HEK293 (cell line): ENCODE results near the gene PDF.

Experiments used
- CTCF ChIA-PET: fragments of 350-600 bp; formaldehyde crosslinking; extraction: SDS; loops from one replicate; lab custom pipeline; 2021; ENCODE audit warnings: antibody characterized with exemption; lab: Yijun Ruan, JAX
- POLR2A ChIA-PET: fragments of 300-600 bp; formaldehyde crosslinking; extraction: SDS; loops from one replicate; lab custom pipeline; 2020; ENCODE audit warnings: antibody characterized with exemption, inconsistent platforms; lab: Yijun Ruan, JAX
- H3K27ac ChIP-seq: fragments of 200-500 bp; sonication (Bioruptor generic); 2 replicates; pipeline ENCODE4 v1.5.1; 2014; ENCODE audit warnings: low read depth, low read length, control low read depth, inconsistent platforms; ENCODE audit errors: extremely low read depth
- H3K36me3 ChIP-seq, 2 experiments: fragments of 200-500 bp in 1 of 2; sonication (Bioruptor generic) in 1 of 2; 1 replicate in 1 of 2; 2 replicates in 1 of 2; pipeline ENCODE4 v1.5.1; 2014 to 2017; ENCODE audit warnings: inconsistent platforms in 2 of 2, low read length in 2 of 2; ENCODE audit not compliant: control insufficient read depth in 2 of 2, insufficient read depth in 1 of 2
- H3K4me1 ChIP-seq: fragments of 200-500 bp; sonication (Bioruptor generic); 2 replicates; pipeline ENCODE4 v1.5.1; 2014; ENCODE audit warnings: mild to moderate bottlenecking, low read length, inconsistent platforms; ENCODE audit not compliant: control insufficient read depth, insufficient read depth
- H3K4me3 ChIP-seq: 2 replicates; pipeline ENCODE4 v1.5.1; 2011; ENCODE audit warnings: low read depth, mild to moderate bottlenecking, control low read depth, low read length, moderate library complexity
- H3K9me3 ChIP-seq: fragments of 200-500 bp; sonication (Bioruptor generic); 2 replicates; pipeline ENCODE4 v1.5.1; 2014; ENCODE audit warnings: low read depth, low read length, inconsistent platforms; ENCODE audit not compliant: control insufficient read depth, insufficient read depth
- ELK4 ChIP-seq: IDR thresholded peaks from 2 replicates; pipeline ENCODE4 v1.6.1; 2011; ENCODE audit warnings: mild to moderate bottlenecking, low read depth, low read length, borderline replicate concordance
- FEZF1 ChIP-seq: fragments of 450-650 bp; formaldehyde crosslinking; IDR thresholded peaks from 2 replicates; pipeline ENCODE4 v1.5.1; 2016; ENCODE audit warnings: missing biosample characterization, missing genetic modification characterization
- GLI2 ChIP-seq: fragments of 450-650 bp; formaldehyde crosslinking; IDR thresholded peaks from 2 replicates; pipeline ENCODE4; 2017; ENCODE audit warnings: missing biosample characterization, missing genetic modification characterization, low read depth, borderline replicate concordance
- KLF7 ChIP-seq: fragments of 450-650 bp; formaldehyde crosslinking; IDR thresholded peaks from 2 replicates; pipeline ENCODE4 v1.5.1; 2016; ENCODE audit warnings: missing biosample characterization, missing genetic modification characterization, borderline replicate concordance
- KLF9 ChIP-seq: fragments of 450-650 bp; formaldehyde crosslinking; IDR thresholded peaks from 2 replicates; pipeline ENCODE4 v1.5.1; 2016; ENCODE audit warnings: missing biosample characterization, missing genetic modification characterization, low read depth
- MEIS1 ChIP-seq: sonication (generic); formaldehyde crosslinking; IDR thresholded peaks from 2 replicates; pipeline ENCODE4 v1.8.1; 2022; ENCODE audit warnings: missing genetic modification reagents, mild to moderate bottlenecking, borderline replicate concordance
- MZF1 ChIP-seq: fragments of 450-650 bp; formaldehyde crosslinking; IDR thresholded peaks from 2 replicates; pipeline ENCODE4 v1.5.1; 2017; ENCODE audit warnings: missing biosample characterization, missing genetic modification characterization, borderline replicate concordance
- OSR2 ChIP-seq: fragments of 450-650 bp; formaldehyde crosslinking; IDR thresholded peaks from 2 replicates; pipeline ENCODE4 v1.5.1; 2016; ENCODE audit warnings: missing biosample characterization, missing genetic modification characterization
- REPIN1 ChIP-seq: fragments of 450-650 bp; formaldehyde crosslinking; IDR thresholded peaks from 2 replicates; pipeline ENCODE4 v1.5.1; 2017; ENCODE audit warnings: missing biosample characterization, missing genetic modification characterization, low read depth
- TSHZ1 ChIP-seq: fragments of 450-650 bp; formaldehyde crosslinking; IDR thresholded peaks from 2 replicates; pipeline ENCODE4 v1.5.1; 2016; ENCODE audit warnings: missing biosample characterization, missing genetic modification characterization, borderline replicate concordance
- YY2 ChIP-seq: fragments of 450-650 bp; formaldehyde crosslinking; IDR thresholded peaks from 2 replicates; pipeline ENCODE4 v1.5.1; 2016; ENCODE audit warnings: missing biosample characterization, missing genetic modification characterization
- ZFP41 ChIP-seq: fragments of 450-650 bp; formaldehyde crosslinking; IDR thresholded peaks from 2 replicates; pipeline ENCODE4 v1.5.1; 2016; ENCODE audit warnings: missing biosample characterization, missing genetic modification characterization, borderline replicate concordance
- ZIC2 ChIP-seq: fragments of 450-650 bp; formaldehyde crosslinking; IDR thresholded peaks from 2 replicates; pipeline ENCODE4 v1.5.1; 2016; ENCODE audit warnings: missing biosample characterization, missing genetic modification characterization
- ZNF16 ChIP-seq: fragments of 450-650 bp; formaldehyde crosslinking; IDR thresholded peaks from 2 replicates; pipeline ENCODE4 v1.5.1; 2016; ENCODE audit warnings: low read depth, missing biosample characterization, missing genetic modification characterization
- ZNF18 ChIP-seq: fragments of 450-650 bp; formaldehyde crosslinking; IDR thresholded peaks from 2 replicates; pipeline ENCODE4 v1.5.1; 2016; ENCODE audit warnings: missing biosample characterization, missing genetic modification characterization
- ZNF24 ChIP-seq: fragments of 450-650 bp; formaldehyde crosslinking; IDR thresholded peaks from 2 replicates; pipeline ENCODE4 v1.5.1; 2016; ENCODE audit warnings: missing biosample characterization, missing genetic modification characterization
- ZNF266 ChIP-seq: fragments of 450-650 bp; formaldehyde crosslinking; IDR thresholded peaks from 2 replicates; pipeline ENCODE4 v1.5.1; 2016; ENCODE audit warnings: missing biosample characterization, missing genetic modification characterization, low read depth
- ZNF362 ChIP-seq: fragments of 450-650 bp; formaldehyde crosslinking; IDR thresholded peaks from 2 replicates; pipeline ENCODE4 v1.5.1; 2016; ENCODE audit warnings: missing biosample characterization, missing genetic modification characterization
- ZNF423 ChIP-seq: fragments of 450-650 bp; formaldehyde crosslinking; IDR thresholded peaks from 2 replicates; pipeline ENCODE4 v1.5.1; 2016; ENCODE audit warnings: missing biosample characterization, missing genetic modification characterization
- ZNF433 ChIP-seq: fragments of 450-650 bp; formaldehyde crosslinking; IDR thresholded peaks from 2 replicates; pipeline ENCODE4 v1.5.1; 2016; ENCODE audit warnings: missing biosample characterization, missing genetic modification characterization, low read depth
- ZNF529 ChIP-seq: fragments of 450-650 bp; formaldehyde crosslinking; IDR thresholded peaks from 2 replicates; pipeline ENCODE4 v1.5.1; 2017; ENCODE audit warnings: missing genetic modification characterization, missing biosample characterization; ENCODE audit not compliant: insufficient replicate concordance
- ZNF704 ChIP-seq: fragments of 450-650 bp; formaldehyde crosslinking; IDR thresholded peaks from 2 replicates; pipeline ENCODE4 v1.5.1; 2016; ENCODE audit warnings: missing biosample characterization, missing genetic modification characterization
- ZNF707 ChIP-seq: fragments of 450-650 bp; formaldehyde crosslinking; IDR thresholded peaks from 2 replicates; pipeline ENCODE4 v1.5.1; 2016; ENCODE audit warnings: missing biosample characterization, missing genetic modification characterization
- ZNF747 ChIP-seq: fragments of 450-650 bp; formaldehyde crosslinking; IDR thresholded peaks from 2 replicates; pipeline ENCODE4 v1.5.1; 2016; ENCODE audit warnings: missing biosample characterization, missing genetic modification characterization
- ZSCAN30 ChIP-seq: fragments of 450-650 bp; IDR thresholded peaks from 2 replicates; pipeline ENCODE4 v1.5.1; 2018; ENCODE audit warnings: missing biosample characterization, mild to moderate bottlenecking, missing genetic modification characterization, moderate library complexity
- ZSCAN4 ChIP-seq: fragments of 450-650 bp; formaldehyde crosslinking; IDR thresholded peaks from 2 replicates; pipeline ENCODE4 v1.5.1; 2017; ENCODE audit warnings: missing biosample characterization, missing genetic modification characterization

Gene PDF

GRCh38 chr16:69302301-69302700, 28.1 kb downstream of the PDF start:
- H3K27ac ChIP-seq, result no peak overlapping the region
- no peaks in the 10 kb centered on the region for H3K9me3 ChIP-seq
- H3K4me1 ChIP-seq, result no peaks in the 10 kb centered on the region
- CTCF ChIA-PET, result interaction anchor here (0.5 to 1.3 kb wide), 4 partner anchors 17 to 781 kb away, joined by 3 to 4 read pairs (median 4); no protein-coding TSS in a partner anchor
- H3K36me3 ChIP-seq, result peaks cover 6 to 43% of the 10 kb centered on the region in 2 experiments; a peak in 2 of 3 replicates
- TF ChIP-seq MEIS1 (CRISPR knock-in tag), result no peak
- TF ChIP-seq ZSCAN4 (tag by site-specific recombination), result no peak
- no peak for TF ChIP-seq FEZF1
- no peak for TF ChIP-seq ZSCAN30 (tag by site-specific recombination)
- no peak for TF ChIP-seq YY2 (tag by site-specific recombination)
- TF ChIP-seq ZNF16 (tag by site-specific recombination), result no peak
- no peak for TF ChIP-seq ZNF747 (tag by site-specific recombination)
- TF ChIP-seq OSR2 (tag by site-specific recombination), result no peak
- POLR2A ChIA-PET, result no interaction called here
- H3K4me3 ChIP-seq, result no peak overlapping the region

- H3K27ac ChIP-seq, result no peak overlapping the region
- CTCF ChIA-PET, result interaction anchor here (0.5 to 1.3 kb wide), 3 partner anchors 16 to 482 kb away, joined by 3 to 4 read pairs (median 3); no protein-coding TSS in a partner anchor
- no peaks in the 10 kb centered on the region for H3K9me3 ChIP-seq
- H3K4me3 ChIP-seq, result no peak overlapping the region
- TF ChIP-seq ZNF704 (tag by site-specific recombination) (no peak), ZNF433 (tag by site-specific recombination) (no peak), ELK4 (no peak), ZNF529 (tag by site-specific recombination) (no peak), ZNF362 (tag by site-specific recombination) (no peak), ZNF423 (tag by site-specific recombination) (no peak), TSHZ1 (tag by site-specific recombination) (no peak), MZF1 (tag by site-specific recombination) (no peak), ZNF266 (tag by site-specific recombination) (no peak), ZNF24 (tag by site-specific recombination) (no peak), ZNF18 (tag by site-specific recombination) (no peak), KLF7 (no peak), ZIC2 (no peak), REPIN1 (tag by site-specific recombination) (no peak), GLI2 (no peak), ZNF707 (tag by site-specific recombination) (no peak), ZFP41 (tag by site-specific recombination) (no peak), KLF9 (tag by site-specific recombination) (no peak)
- H3K36me3 ChIP-seq, result peaks cover 6 to 43% of the 10 kb centered on the region in 2 experiments; a peak in 2 of 3 replicates
- POLR2A ChIA-PET, result no interaction called here
- no peaks in the 10 kb centered on the region for H3K4me1 ChIP-seq
Measured at GRCh38 chr16:69301861-69302260, 28.5 kb downstream of the PDF start.
